GM19240 (cell line): ENCODE measurements around the gene HCFC1.

Experiments
- DNase-seq: peaks from one replicate; pipeline ENCODE4 v3.0.0; 2011; ENCODE audit warnings: low spot score; ENCODE audit not compliant: insufficient read length

HCFC1 gene

DNA sequence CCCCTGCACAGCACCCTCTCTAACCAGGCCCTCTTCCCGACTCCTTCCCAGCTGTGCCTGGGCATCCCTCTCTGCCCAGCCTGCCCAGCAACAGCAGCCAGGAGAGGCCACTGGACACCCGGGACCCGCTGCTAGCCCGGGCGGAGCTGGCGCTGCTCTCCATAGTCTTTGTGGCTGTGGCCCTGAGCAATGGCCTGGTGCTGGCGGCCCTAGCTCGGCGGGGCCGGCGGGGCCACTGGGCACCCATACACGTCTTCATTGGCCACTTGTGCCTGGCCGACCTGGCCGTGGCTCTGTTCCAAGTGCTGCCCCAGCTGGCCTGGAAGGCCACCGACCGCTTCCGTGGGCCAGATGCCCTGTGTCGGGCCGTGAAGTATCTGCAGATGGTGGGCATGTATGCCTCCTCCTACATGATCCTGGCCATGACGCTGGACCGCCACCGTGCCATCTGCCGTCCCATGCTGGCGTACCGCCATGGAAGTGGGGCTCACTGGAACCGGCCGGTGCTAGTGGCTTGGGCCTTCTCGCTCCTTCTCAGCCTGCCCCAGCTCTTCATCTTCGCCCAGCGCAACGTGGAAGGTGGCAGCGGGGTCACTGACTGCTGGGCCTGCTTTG is 66.0 kb downstream of the HCFC1 start:
- no peak for DNase-seq

DNA sequence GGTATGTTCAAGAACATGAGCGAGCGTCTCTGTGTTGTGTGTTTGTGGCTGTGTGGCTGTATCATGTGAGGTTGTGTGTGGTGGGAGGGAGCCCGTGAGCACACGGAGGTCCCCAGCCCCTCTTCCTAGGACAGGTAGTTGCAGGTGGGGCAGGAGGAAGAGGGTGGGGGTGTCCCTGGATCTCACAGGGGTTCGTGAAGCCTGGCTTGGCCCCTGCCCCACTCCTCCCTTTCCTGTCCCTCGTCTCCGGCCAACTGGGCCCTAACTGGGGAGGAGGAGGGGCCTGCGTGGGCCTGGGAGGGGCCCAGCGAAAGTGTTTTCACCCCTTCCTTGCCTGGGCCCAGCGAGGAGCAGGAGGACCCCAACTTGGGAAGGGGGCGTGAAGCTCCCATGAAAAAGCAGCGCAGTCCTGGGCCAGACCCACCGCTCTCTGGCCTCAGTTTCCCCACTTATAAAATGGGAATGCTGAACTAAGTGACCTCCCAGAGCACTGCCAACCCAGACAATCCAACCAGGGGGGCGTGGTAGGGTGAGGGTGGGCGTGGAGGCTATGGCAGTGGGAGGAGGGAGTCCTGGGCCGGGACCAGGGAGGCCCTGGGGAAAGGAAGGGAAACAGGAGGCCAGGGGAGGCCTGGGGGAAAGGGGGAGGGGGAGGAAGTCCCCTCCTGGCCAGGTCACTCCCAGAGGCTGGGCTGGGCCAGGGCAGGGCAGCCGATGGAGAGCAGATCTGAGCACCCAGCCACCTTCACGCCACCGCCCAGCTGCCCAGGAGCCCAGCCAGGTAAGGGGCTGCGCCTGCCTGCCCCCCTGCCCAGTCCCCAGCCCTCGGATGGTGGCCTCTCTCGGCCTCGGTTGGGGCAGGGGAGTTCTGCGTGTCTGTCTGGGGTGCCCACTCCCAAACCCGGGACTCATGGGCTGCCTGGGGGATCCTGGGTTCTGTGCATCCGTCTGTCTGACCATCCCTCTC is 67.3 kb downstream of the HCFC1 start, which contains the start of gene AVPR2:
Gene AVPR2 (plus strand): TSS at position 683 of the 967 bp plus-strand sequence. CDS start 473 bp downstream, outside the sequence.
- no peak for DNase-seq

DNA sequence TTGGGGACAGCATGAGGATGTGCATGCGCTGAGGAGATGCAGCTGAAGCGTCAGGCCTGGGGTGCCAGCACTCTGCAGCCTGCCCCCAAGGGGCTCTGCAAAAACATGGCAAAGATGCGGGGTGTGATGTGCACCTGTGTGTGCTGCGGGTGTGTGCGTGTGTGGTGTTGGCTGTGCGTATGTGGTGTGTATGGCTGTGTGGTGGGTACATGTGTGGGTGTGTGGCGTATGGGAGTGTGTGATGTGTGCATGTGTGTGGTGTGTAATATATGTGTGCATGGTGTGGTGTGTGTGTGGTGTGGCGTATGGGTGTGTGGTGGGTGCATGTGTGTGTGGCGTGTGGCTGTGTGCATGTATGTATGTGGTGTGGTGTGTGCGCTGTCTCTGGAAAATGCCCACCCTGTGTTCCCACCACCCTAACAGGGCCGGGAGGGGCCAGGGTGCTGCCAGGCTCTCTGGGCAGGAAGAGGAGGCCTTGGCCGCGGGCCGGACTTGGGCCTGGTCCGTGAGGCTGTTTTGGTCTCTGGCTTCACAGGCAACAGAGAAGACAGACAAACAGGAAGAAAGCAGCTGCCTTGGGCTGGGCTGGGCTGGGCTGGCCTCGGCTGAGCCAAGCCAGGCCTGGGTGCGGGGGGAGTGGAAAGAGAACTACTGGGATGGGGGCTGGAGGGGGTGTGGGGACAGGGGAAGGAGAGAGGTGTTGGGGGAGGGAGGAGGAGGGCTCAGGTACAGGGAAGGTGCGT is 68.2 kb downstream of the HCFC1 start:
- no peak for DNase-seq

DNA sequence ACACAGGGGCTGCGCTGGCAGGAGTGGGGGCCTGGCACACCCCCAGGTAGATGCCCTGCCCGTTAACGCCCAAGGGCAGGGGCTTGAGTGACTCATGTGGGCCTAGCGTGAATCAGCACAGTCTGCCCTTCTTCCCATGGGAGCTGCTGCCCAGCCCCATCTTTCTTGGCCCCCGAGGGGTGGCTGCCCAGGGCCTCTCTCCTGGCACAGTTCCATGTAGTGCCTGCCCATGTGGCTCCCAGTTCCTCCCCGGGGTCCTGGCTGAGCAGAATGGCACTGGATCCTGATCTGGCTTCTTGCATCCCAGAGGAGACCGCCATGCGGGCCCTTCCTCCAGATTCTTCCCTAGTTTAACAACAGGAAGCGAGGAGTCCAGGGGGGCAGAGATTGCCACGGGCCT is 69.2 kb downstream of the HCFC1 start:
- DNase-seq, result no peak

DNA sequence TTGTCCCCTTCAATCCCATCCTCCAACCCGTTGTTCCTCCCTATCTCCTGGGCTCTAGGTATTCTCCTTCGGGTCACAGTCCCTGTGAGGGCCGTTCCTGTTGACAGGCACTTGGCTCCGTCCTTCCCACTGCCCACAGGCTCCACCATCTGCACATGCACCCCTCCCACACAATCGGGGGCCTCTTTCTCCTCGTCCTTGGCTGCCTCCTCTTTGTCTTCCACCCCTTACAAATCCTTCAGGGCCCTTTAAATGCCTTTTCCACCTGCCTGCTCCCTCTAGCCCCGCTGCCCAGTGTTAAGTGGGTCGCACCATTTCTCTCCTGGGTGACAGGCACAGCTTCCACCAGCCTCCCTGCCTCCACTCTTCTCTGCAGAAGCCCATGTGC is 69.9 kb downstream of the HCFC1 start:
- DNase-seq, result no peak

DNA sequence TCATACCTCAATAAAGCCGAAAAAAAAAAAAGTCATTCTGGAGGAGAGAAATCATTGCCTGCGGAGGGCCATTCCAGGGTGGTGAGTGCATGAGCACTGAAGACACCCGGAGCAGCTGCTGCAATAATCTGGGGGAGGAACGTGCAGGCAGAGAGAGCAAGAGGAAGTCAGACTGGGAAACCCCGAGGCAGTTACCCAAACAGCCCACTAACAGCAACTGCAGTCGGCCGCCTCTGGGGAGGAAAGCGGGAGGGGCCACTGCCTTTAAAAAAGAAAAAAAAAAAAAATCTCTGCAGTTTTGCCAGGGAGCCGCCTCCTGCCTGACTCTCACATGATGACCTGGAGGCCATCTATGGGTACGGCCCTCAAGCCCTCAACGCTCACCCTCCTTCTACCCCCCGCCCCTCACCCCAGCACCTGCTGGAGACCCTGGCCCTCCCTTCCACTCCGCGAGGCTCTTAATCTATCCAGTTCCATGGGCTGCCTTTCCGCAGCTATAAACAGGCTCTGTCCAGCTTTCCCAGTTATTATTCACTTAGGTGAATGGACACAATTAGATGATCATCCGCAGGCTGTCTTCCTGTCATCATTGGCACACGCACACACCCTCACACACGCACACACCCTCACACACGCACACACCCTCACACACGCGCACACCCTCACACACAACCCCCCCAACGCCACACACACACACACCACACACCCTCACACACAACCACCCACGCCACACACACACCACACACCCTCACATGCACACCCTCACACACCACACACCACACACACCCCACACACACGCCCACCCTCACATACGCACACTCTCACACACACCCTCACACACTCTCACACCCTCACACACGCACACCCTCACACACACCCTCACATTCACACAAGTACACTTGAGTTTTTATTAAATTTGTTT is 70.5 kb downstream of the HCFC1 start:
- peak; percentile 88 for DNase-seq

DNA sequence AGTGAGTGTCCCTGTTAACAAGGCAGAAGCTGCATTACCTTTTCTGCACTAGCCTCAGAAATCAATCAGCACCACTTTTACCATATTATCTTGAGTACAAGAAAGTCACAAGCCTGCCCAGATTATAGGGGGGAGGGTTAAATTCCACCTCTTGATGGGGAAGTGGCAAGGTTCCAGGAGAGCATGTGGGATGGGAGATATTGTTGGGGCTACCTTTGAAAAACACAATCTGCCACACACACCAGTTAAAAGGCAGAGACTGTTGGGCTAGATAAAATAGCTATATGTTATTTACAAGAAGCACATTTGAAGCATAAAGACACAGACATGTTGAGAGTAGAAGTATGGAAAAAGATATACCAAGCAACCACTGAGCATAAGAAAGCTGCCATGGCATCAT is 73.7 kb downstream of the HCFC1 start:
- no peak for DNase-seq
